ENCODE measurements around the gene CFAP46. TPM values are rescaled to one million over a fixed set of nuclear protein-coding genes. Genes with fewer than 3 reads are reported as not detected.

CFAP46 gene
- total and polyA plus RNA-seq, 4 donors: 0.33 to 0.59 (median 0.42) TPM

- Histone ChIP-seq H3K27me3 (ENCODE audit: control insufficient read depth in 4 of 4, insufficient read depth in 4 of 4, low read length in 3 of 4) (peaks cover 0 to 5% (median 2%) of the 10 kb centered on the region in 4 donors), H3K4me1 (ENCODE audit: control insufficient read depth in 4 of 4, insufficient read depth in 4 of 4, low read length in 3 of 4) (no peaks in the 10 kb centered on the region), H3K27ac (ENCODE audit: low read depth in 1 of 2, low read length in 2 of 2) (no peak overlapping the region), H3K9me3 (ENCODE audit: control insufficient read depth in 4 of 4, low read length in 3 of 4) (no peaks in the 10 kb centered on the region), H3K4me3 (ENCODE audit: low read depth in 1 of 3, low read length in 3 of 3) (no peak overlapping the region), H3K9ac (ENCODE audit: low read depth in 1 of 2, low read length in 2 of 2) (no peak overlapping the region), H3K36me3 (ENCODE audit: control insufficient read depth in 4 of 4, insufficient read depth in 3 of 4, low read depth in 1 of 4, low read length in 3 of 4) (no peaks in the 10 kb centered on the region)
- no peak for DNase-seq (ENCODE audit: low spot score)
- TF ChIP-seq MAX (IDR thresholded peaks at IDR 0.05) (no peak), ZBTB33 (IDR thresholded peaks at IDR 0.05) (no peak), RXRA (IDR thresholded peaks at IDR 0.05) (no peak), CTCF (IDR thresholded peaks at IDR 0.05; ENCODE audit: low read depth, low read length, missing input control) (no peak), HNF4G (IDR thresholded peaks at IDR 0.05) (no peak), FOXA1 (IDR thresholded peaks at IDR 0.05) (no peak), NR2F2 (IDR thresholded peaks at IDR 0.05) (no peak), GABPA (IDR thresholded peaks at IDR 0.05 in 1 of 2, conservative IDR thresholded peaks at IDR 0.05 in 1 of 2) (no peak), SP1 (IDR thresholded peaks at IDR 0.05) (no peak), FOXA2 (IDR thresholded peaks at IDR 0.05) (no peak)
- WGBS: 80% methylated on average over 29 of the region's 29 CpGs
These were observed 32.0 kb upstream of the CFAP46 start for GRCh38 chr10:132974249-132974796.

- no peak for DNase-seq (ENCODE audit: low spot score)
These were observed 31.5 kb upstream of the CFAP46 start for GRCh38 chr10:132973903-132974241.

More at GRCh38 chr10:132973903-132974241, 31.5 kb upstream of the CFAP46 start:
- no peak overlapping the region for H3K4me3 ChIP-seq (ENCODE audit: low read depth in 1 of 3, low read length in 3 of 3)
- H3K36me3 ChIP-seq (ENCODE audit: control insufficient read depth in 4 of 4, insufficient read depth in 3 of 4, low read depth in 1 of 4, low read length in 3 of 4): no peaks in the 10 kb centered on the region
- WGBS: 78% methylated on average over 8 of the region's 8 CpGs
- no peak overlapping the region for H3K27ac ChIP-seq (ENCODE audit: low read depth in 1 of 2, low read length in 2 of 2)
- no peak for TF ChIP-seq REST (IDR thresholded peaks at IDR 0.05)
- TF ChIP-seq HNF4A (conservative IDR thresholded peaks at IDR 0.05): no peak
- TF ChIP-seq HNF4G (IDR thresholded peaks at IDR 0.05): no peak
- no peak for TF ChIP-seq GABPA (IDR thresholded peaks at IDR 0.05 in 1 of 2, conservative IDR thresholded peaks at IDR 0.05 in 1 of 2)
- TF ChIP-seq MAX (IDR thresholded peaks at IDR 0.05): no peak
- no peak for TF ChIP-seq CTCF (IDR thresholded peaks at IDR 0.05; ENCODE audit: low read depth, low read length, missing input control)
- TF ChIP-seq EGR1 (IDR thresholded peaks at IDR 0.05; ENCODE audit: low read depth in 2 of 2): no peak
- no peak for TF ChIP-seq RXRA (IDR thresholded peaks at IDR 0.05)
- no peak for TF ChIP-seq ZBTB33 (IDR thresholded peaks at IDR 0.05)
- TF ChIP-seq NR2F2 (IDR thresholded peaks at IDR 0.05): no peak
- no peak for TF ChIP-seq TAF1 (conservative IDR thresholded peaks at IDR 0.05)
- TF ChIP-seq FOXA1 (IDR thresholded peaks at IDR 0.05): no peak
- TF ChIP-seq FOXA2 (IDR thresholded peaks at IDR 0.05): no peak
- TF ChIP-seq YY1 (IDR thresholded peaks at IDR 0.05): no peak
- no peak for TF ChIP-seq SP1 (IDR thresholded peaks at IDR 0.05)
- TF ChIP-seq JUND (IDR thresholded peaks at IDR 0.05): no peak
- no peaks in the 10 kb centered on the region for H3K9me3 ChIP-seq (ENCODE audit: control insufficient read depth in 4 of 4, low read length in 3 of 4)
- H3K9ac ChIP-seq (ENCODE audit: low read depth in 1 of 2, low read length in 2 of 2): no peak overlapping the region
- no peaks in the 10 kb centered on the region for H3K4me1 ChIP-seq (ENCODE audit: control insufficient read depth in 4 of 4, insufficient read depth in 4 of 4, low read length in 3 of 4)
- H3K27me3 ChIP-seq (ENCODE audit: control insufficient read depth in 4 of 4, insufficient read depth in 4 of 4, low read length in 3 of 4): peaks cover 0 to 5% (median 2%) of the 10 kb centered on the region in 4 donors

Data from liver (tissue), 9 donors.